WTC11 (cell line): ENCODE measurements around the gene SNAP47. TPM values are rescaled to one million over a fixed set of nuclear protein-coding genes. Genes with fewer than 3 reads are reported as not detected.

ENCODE experiments used
- ATAC-seq: fragments of 200-7000 bp; cut with Tn5 transposase; 2 replicates; pipeline ENCODE4 v1.10.0; 2021; ENCODE audit warnings: mild to moderate bottlenecking, moderate library complexity
- CTCF ChIA-PET: fragments of 300-600 bp; sonication (Branson Sonifier 250); formaldehyde crosslinking; loops from one replicate; lab custom pipeline; 2021; ENCODE audit warnings: antibody characterized with exemption; lab: Charles Lee
- POLR2A ChIA-PET: fragments of 350-600 bp; sonication (Branson Sonifier 250); formaldehyde crosslinking; loops from one replicate; lab custom pipeline; 2021; ENCODE audit warnings: antibody characterized with exemption; lab: Charles Lee
- DNase-seq: peaks from one replicate; pipeline ENCODE4 v3.0.0; 2021; ENCODE audit warnings: low spot score
- H3K27ac Mint-ChIP-seq: 2 replicates; pipeline ENCODE4 v1.8.0; 2021; ENCODE audit warnings: mixed read lengths
- H3K27me3 Mint-ChIP-seq: 2 replicates; pipeline ENCODE4 v1.8.0; 2021; ENCODE audit warnings: low read depth, mild to moderate bottlenecking, moderate library complexity, mixed read lengths
- H3K36me3 Mint-ChIP-seq: 2 replicates; pipeline ENCODE4 v1.8.0; 2021; ENCODE audit warnings: mixed read lengths
- H3K4me1 Mint-ChIP-seq: 2 replicates; pipeline ENCODE4 v1.8.0; 2022; ENCODE audit warnings: mixed read lengths
- H3K4me3 Mint-ChIP-seq: 2 replicates; pipeline ENCODE4 v1.8.0; 2021; ENCODE audit warnings: mild to moderate bottlenecking, moderate library complexity, mixed read lengths
- H3K9me3 Mint-ChIP-seq: 2 replicates; pipeline ENCODE4 v1.8.0; 2021; ENCODE audit warnings: mixed read lengths
- CBFB ChIP-seq: sonication (generic); formaldehyde crosslinking; IDR thresholded peaks from 2 replicates; pipeline ENCODE4 v1.8.1; 2022; ENCODE audit warnings: mild to moderate bottlenecking, low read depth, missing genetic modification reagents
- FOXP4 ChIP-seq: sonication (generic); formaldehyde crosslinking; IDR thresholded peaks from 2 replicates; pipeline ENCODE4 v1.8.0; 2022; ENCODE audit warnings: mild to moderate bottlenecking, missing genetic modification reagents
- GTF2I ChIP-seq: fragments of 250-450 bp; sonication (Bioruptor Pico); conservative IDR thresholded peaks from 2 replicates; pipeline ENCODE4 v1.4.0; 2021; ENCODE audit warnings: mild to moderate bottlenecking
- NFATC4 ChIP-seq: fragments of 250-450 bp; sonication (Bioruptor Pico); IDR thresholded peaks from 2 replicates; pipeline ENCODE4 v1.9.0; 2021; ENCODE audit warnings: mild to moderate bottlenecking
- NR1H2 ChIP-seq: sonication (generic); formaldehyde crosslinking; IDR thresholded peaks from 2 replicates; pipeline ENCODE4 v1.9.0; 2021; ENCODE audit warnings: mild to moderate bottlenecking, moderate library complexity, missing genetic modification reagents
- SP1 ChIP-seq: sonication (generic); formaldehyde crosslinking; conservative IDR thresholded peaks from 2 replicates; pipeline ENCODE4 v1.8.1; 2022; ENCODE audit warnings: missing genetic modification reagents
- USF2 ChIP-seq: sonication (generic); formaldehyde crosslinking; IDR thresholded peaks from 2 replicates; pipeline ENCODE4 v1.8.1; 2023; ENCODE audit warnings: mild to moderate bottlenecking, missing genetic modification reagents, moderate library complexity
- ZBTB43 ChIP-seq: sonication (generic); formaldehyde crosslinking; IDR thresholded peaks from 2 replicates; pipeline ENCODE4 v1.8.1; 2023; ENCODE audit warnings: mild to moderate bottlenecking, missing genetic modification reagents
- total RNA-seq: library from RNA; stranded (reverse); gene quantifications from 3 replicates; pipeline ENCODE4 v1.2.3, GENCODE V29; 2021
- TF ChIP-seq, protein P1 (sequence below): sonication (generic); formaldehyde crosslinking; IDR thresholded peaks from 2 replicates; pipeline ENCODE4 v1.8.0; 2023; ENCODE audit warnings: mild to moderate bottlenecking, missing genetic modification reagents
- TF ChIP-seq, protein P2 (sequence below): fragments of 250-450 bp; sonication (Bioruptor Pico); conservative IDR thresholded peaks from 2 replicates; pipeline ENCODE4 v1.9.0; 2021; ENCODE audit warnings: mild to moderate bottlenecking

SNAP47 gene
- total RNA-seq, 1 experiment from 2014 or later = 50.8 TPM

GRCh38 chr1:227791425-227792143 is 56.3 kb downstream of the SNAP47 start:
- no peak for DNase-seq
- no peak overlapping the region; the same call in 1 of the 2 replicates for H3K27ac Mint-ChIP-seq
- TF ChIP-seq, protein P1, sequence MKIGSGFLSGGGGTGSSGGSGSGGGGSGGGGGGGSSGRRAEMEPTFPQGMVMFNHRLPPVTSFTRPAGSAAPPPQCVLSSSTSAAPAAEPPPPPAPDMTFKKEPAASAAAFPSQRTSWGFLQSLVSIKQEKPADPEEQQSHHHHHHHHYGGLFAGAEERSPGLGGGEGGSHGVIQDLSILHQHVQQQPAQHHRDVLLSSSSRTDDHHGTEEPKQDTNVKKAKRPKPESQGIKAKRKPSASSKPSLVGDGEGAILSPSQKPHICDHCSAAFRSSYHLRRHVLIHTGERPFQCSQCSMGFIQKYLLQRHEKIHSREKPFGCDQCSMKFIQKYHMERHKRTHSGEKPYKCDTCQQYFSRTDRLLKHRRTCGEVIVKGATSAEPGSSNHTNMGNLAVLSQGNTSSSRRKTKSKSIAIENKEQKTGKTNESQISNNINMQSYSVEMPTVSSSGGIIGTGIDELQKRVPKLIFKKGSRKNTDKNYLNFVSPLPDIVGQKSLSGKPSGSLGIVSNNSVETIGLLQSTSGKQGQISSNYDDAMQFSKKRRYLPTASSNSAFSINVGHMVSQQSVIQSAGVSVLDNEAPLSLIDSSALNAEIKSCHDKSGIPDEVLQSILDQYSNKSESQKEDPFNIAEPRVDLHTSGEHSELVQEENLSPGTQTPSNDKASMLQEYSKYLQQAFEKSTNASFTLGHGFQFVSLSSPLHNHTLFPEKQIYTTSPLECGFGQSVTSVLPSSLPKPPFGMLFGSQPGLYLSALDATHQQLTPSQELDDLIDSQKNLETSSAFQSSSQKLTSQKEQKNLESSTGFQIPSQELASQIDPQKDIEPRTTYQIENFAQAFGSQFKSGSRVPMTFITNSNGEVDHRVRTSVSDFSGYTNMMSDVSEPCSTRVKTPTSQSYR (CRISPR knock-in tag) = no peak
- TF ChIP-seq, protein P2, sequence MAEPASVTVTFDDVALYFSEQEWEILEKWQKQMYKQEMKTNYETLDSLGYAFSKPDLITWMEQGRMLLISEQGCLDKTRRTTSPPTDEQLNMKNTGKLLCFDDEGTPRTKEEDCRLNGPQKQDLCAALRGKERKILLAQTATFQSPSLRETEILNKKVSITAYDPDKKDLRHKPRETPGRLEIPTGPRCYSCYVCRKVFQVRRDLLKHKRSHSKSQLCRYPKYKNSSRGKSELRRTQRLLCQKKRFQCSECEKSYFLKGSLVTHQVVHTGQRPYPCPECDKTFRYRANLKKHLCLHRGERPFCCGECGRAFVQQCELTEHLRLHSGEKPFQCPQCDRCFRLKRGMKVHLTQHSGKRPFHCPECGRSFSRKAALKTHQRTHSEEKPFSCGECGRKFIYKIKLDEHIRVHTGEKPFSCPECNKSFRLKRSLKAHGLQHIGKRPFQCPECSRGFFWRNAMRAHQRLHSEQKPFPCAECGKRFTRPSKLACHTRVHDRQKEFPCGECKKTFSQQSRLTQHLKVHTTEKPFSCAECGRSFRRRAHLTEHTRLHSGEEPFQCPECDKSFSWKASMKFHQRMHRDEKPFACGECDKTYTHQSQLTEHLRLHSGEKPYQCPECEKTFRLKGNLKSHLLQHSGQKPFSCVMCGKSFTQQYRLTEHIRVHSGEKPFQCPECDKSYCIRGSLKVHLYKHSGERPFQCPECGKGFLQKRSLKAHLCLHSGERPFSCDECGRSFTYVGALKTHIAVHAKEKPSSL (CRISPR knock-in tag) = no peak
- TF ChIP-seq SP1 (CRISPR knock-in tag) (no peak), NR1H2 (no peak)
- CTCF ChIA-PET = no interaction called here
- H3K4me1 Mint-ChIP-seq = peaks cover 24% of the 10 kb centered on the region
- H3K27me3 Mint-ChIP-seq = peaks cover 34% of the 10 kb centered on the region
- no peaks in the 10 kb centered on the region for H3K36me3 Mint-ChIP-seq
- ATAC-seq = no peak
- POLR2A ChIA-PET = no interaction called here
- no peaks in the 10 kb centered on the region for H3K9me3 Mint-ChIP-seq
- no peak overlapping the region for H3K4me3 Mint-ChIP-seq

GRCh38 chr1:227792216-227793078 is 57.2 kb downstream of the SNAP47 start:
- H3K36me3 Mint-ChIP-seq = no peaks in the 10 kb centered on the region
- CTCF ChIA-PET = interaction anchor here (2.0 to 3.8 kb wide), 3 partner anchors 30 to 161 kb away, joined by 6 to 31 read pairs (median 25); partner anchors contain the start of gene WNT9A
- peak; percentile 41 for DNase-seq

GRCh38 chr1:227793079-227793947 is 58.1 kb downstream of the SNAP47 start:
- peaks cover 22% of the 10 kb centered on the region for H3K27me3 Mint-ChIP-seq
- no peak overlapping the region for H3K4me3 Mint-ChIP-seq
- H3K4me1 Mint-ChIP-seq = peaks cover 21% of the 10 kb centered on the region
- no peaks in the 10 kb centered on the region for H3K9me3 Mint-ChIP-seq
- ATAC-seq (peak; percentile 2; the same call in 1 of the 2 replicates), DNase-seq (no peak)
- ChIA-PET POLR2A (interaction anchor here (1.3 kb wide), 1 partner anchor 155 kb away, joined by 3 read pairs; the partner anchor contains the start of gene WNT9A), CTCF (interaction anchor here (1.0 to 3.8 kb wide), 7 partner anchors 31 to 206 kb away, joined by 3 to 31 read pairs (median 4); partner anchors contain the start of gene WNT9A)
- H3K27ac Mint-ChIP-seq = no peak overlapping the region
- no peaks in the 10 kb centered on the region for H3K36me3 Mint-ChIP-seq
- TF ChIP-seq, protein P1 (CRISPR knock-in tag) = 0 out of 2 replicates have a peak, but pooled peaks have one; percentile 15
- TF ChIP-seq CBFB (CRISPR knock-in tag) (no peak), FOXP4 (CRISPR knock-in tag) (no peak), ZBTB43 (CRISPR knock-in tag) (no peak), USF2 (CRISPR knock-in tag) (no peak)

More at GRCh38 chr1:227792216-227793078, 57.2 kb downstream of the SNAP47 start:
- H3K9me3 Mint-ChIP-seq = no peaks in the 10 kb centered on the region
- POLR2A ChIA-PET = interaction anchor here (1.3 kb wide), 1 partner anchor 156 kb away, joined by 3 read pairs; the partner anchor contains the start of gene WNT9A
- H3K4me1 Mint-ChIP-seq = peaks cover 21% of the 10 kb centered on the region
- ATAC-seq = no peak
- 0 out of 2 replicates have a peak, but pooled peaks have one; percentile 15 for TF ChIP-seq GTF2I (CRISPR knock-in tag)
- no peak for TF ChIP-seq NFATC4 (CRISPR knock-in tag)
- peak; percentile 29; the same call in 1 of the 2 replicates for TF ChIP-seq USF2 (CRISPR knock-in tag)
- no peak overlapping the region for H3K27ac Mint-ChIP-seq
- H3K27me3 Mint-ChIP-seq = peaks cover 26% of the 10 kb centered on the region
- no peak overlapping the region for H3K4me3 Mint-ChIP-seq
